Kidney epithelial cell (primary cell): ENCODE measurements around the gene ALDH5A1. TPM values are rescaled to one million over a fixed set of nuclear protein-coding genes. Genes with fewer than 3 reads are reported as not detected.

Experiments used
- DNase-seq: peaks from one replicate; pipeline ENCODE4 v3.0.0-alpha.2; 2010; ENCODE audit warnings: low read depth
- H3K27me3 ChIP-seq: 2 replicates; pipeline ENCODE4 v1.6.0; 2011; ENCODE audit warnings: low read length; ENCODE audit not compliant: control insufficient read depth, insufficient read depth
- H3K36me3 ChIP-seq: 2 replicates; pipeline ENCODE4 v1.5.1; 2011; ENCODE audit warnings: low read length; ENCODE audit not compliant: control insufficient read depth, insufficient read depth
- H3K4me3 ChIP-seq: 2 replicates; pipeline ENCODE4 v1.5.1; 2011; ENCODE audit warnings: low read depth, mild to moderate bottlenecking, control low read depth, low read length
- CTCF ChIP-seq: IDR thresholded peaks from 2 replicates; pipeline ENCODE4 v1.5.1; 2011; ENCODE audit warnings: mild to moderate bottlenecking, moderate library complexity, low read length, control low read depth, inconsistent platforms; ENCODE audit not compliant: insufficient read depth, poor library complexity, severe bottlenecking
- total RNA-seq: library from RNA; depleted of rRNA; stranded (reverse); fragments of >200 nt; gene quantifications from 2 replicates; pipeline ENCODE4 v1.2.3, GENCODE V29; 2015

ALDH5A1 gene
- total RNA-seq, 1 donor from 2014 or later: 7.7 TPM

- DNase-seq: no peak
- Histone ChIP-seq H3K4me3 (no peak overlapping the region), H3K36me3 (no peaks in the 10 kb centered on the region), H3K27me3 (no peaks in the 10 kb centered on the region)
- TF ChIP-seq CTCF: peak; percentile 76
Measured at GRCh38 chr6:24520929-24521546, 26.3 kb downstream of the ALDH5A1 start.

GRCh38 chr6:24522228-24523176 is 27.7 kb downstream of the ALDH5A1 start:
- Histone ChIP-seq H3K36me3 (no peaks in the 10 kb centered on the region), H3K4me3 (no peak overlapping the region), H3K27me3 (no peaks in the 10 kb centered on the region)
- DNase-seq: peak; percentile 89
- no peak for TF ChIP-seq CTCF

- TF ChIP-seq CTCF: no peak
- H3K4me3 ChIP-seq: no peak overlapping the region
- H3K27me3 ChIP-seq: no peaks in the 10 kb centered on the region
- H3K36me3 ChIP-seq: no peaks in the 10 kb centered on the region
- DNase-seq: no peak
Measured at GRCh38 chr6:24524329-24524728, 29.6 kb downstream of the ALDH5A1 start.

GRCh38 chr6:24524805-24525204 is 30.0 kb downstream of the ALDH5A1 start:
- Histone ChIP-seq H3K27me3 (no peaks in the 10 kb centered on the region), H3K36me3 (no peaks in the 10 kb centered on the region), H3K4me3 (no peak overlapping the region)
- peak; percentile 72 for TF ChIP-seq CTCF
- DNase-seq: peak; percentile 48

GRCh38 chr6:24529985-24530384 is 35.2 kb downstream of the ALDH5A1 start:
- DNase-seq: no peak
- H3K4me3 ChIP-seq: no peak overlapping the region
- no peaks in the 10 kb centered on the region for H3K36me3 ChIP-seq
- H3K27me3 ChIP-seq: no peaks in the 10 kb centered on the region
- no peak for TF ChIP-seq CTCF

- DNase-seq: no peak
- Histone ChIP-seq H3K27me3 (no peaks in the 10 kb centered on the region), H3K36me3 (no peaks in the 10 kb centered on the region), H3K4me3 (no peak overlapping the region)
- no peak for TF ChIP-seq CTCF
Measured at GRCh38 chr6:24534329-24534728, 39.6 kb downstream of the ALDH5A1 start.
